H1 (cell line): ENCODE measurements around the gene ACYP1.

ENCODE experiments used
- CEBPB ChIP-seq: IDR thresholded peaks from 2 replicates; pipeline ENCODE4 v1.6.1; 2012; ENCODE audit warnings: low read depth, low read length
- CHD2 ChIP-seq: IDR thresholded peaks from 2 replicates; pipeline ENCODE4 v1.6.1; 2012; ENCODE audit warnings: low read length, improper control_type of control experiment
- CREB1 ChIP-seq: IDR thresholded peaks from 2 replicates; pipeline ENCODE4 v1.6.1; 2012; ENCODE audit warnings: inconsistent platforms
- SP1 ChIP-seq: IDR thresholded peaks from 2 replicates; pipeline ENCODE4 v1.6.1; 2011; ENCODE audit warnings: low read depth, low read length
- SUZ12 ChIP-seq: fragments of 200-600 bp; sonication (generic); IDR thresholded peaks from 2 replicates; pipeline ENCODE4 v1.6.1; 2012; ENCODE audit warnings: mild to moderate bottlenecking, inconsistent platforms, low read length, moderate library complexity, mixed read lengths
- YY1 ChIP-seq: IDR thresholded peaks from 2 replicates; pipeline ENCODE4 v1.6.1; 2011; ENCODE audit warnings: low read depth, mild to moderate bottlenecking, low read length
- ZNF274 ChIP-seq: IDR thresholded peaks from 2 replicates; pipeline ENCODE4 v1.7.0; 2012; ENCODE audit warnings: low read length, borderline replicate concordance; ENCODE audit errors: extremely low read depth
- TF ChIP-seq, protein P1 (sequence below), 3 experiments: IDR thresholded peaks; 1 replicate in 2 of 3; 2 replicates in 1 of 3; pipeline versions ENCODE4 v1.5.1 to v1.6.1; 2011; ENCODE audit warnings: low read length in 3 of 3, mild to moderate bottlenecking in 3 of 3, inconsistent platforms in 2 of 3, low read depth in 1 of 3, moderate library complexity in 1 of 3; ENCODE audit not compliant: insufficient read depth in 1 of 3; ENCODE audit errors: control extremely low read depth in 1 of 3

DNA sequence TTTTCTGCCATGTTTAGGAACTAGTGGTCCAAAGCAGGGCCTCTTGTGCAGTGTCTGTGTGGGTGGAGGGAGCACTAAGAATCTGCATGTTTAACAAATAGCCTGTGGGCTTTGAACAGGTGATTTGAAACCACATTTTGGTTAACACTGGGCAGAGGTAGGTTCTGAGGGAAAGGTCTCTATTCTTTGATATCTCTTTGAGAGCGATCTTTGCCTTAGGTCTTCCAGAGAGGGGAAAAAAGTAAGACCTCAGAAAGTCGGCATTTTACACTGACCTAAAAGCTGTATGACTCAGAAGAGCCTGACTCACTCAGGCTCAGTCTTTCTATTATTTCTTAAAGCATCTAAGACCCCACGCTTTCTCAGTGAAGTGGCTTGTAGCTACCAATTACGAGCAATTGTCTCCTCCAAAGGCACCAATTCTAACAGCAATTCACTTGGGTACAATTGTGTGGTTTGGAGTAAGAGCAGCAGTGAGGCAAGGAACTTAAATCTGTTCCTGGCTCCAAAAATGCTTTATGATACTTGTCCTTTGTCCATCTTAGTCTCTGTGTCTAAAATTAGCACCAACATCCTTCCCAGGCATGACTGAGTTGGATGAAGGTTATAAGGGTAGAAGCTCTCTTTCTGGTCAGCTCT lies 52.3 kb downstream of the ACYP1 start:
- TF ChIP-seq, protein P1, sequence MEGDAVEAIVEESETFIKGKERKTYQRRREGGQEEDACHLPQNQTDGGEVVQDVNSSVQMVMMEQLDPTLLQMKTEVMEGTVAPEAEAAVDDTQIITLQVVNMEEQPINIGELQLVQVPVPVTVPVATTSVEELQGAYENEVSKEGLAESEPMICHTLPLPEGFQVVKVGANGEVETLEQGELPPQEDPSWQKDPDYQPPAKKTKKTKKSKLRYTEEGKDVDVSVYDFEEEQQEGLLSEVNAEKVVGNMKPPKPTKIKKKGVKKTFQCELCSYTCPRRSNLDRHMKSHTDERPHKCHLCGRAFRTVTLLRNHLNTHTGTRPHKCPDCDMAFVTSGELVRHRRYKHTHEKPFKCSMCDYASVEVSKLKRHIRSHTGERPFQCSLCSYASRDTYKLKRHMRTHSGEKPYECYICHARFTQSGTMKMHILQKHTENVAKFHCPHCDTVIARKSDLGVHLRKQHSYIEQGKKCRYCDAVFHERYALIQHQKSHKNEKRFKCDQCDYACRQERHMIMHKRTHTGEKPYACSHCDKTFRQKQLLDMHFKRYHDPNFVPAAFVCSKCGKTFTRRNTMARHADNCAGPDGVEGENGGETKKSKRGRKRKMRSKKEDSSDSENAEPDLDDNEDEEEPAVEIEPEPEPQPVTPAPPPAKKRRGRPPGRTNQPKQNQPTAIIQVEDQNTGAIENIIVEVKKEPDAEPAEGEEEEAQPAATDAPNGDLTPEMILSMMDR (IDR thresholded peaks at IDR 0.05; ENCODE audit: control extremely low read depth in 1 of 3, insufficient read depth in 1 of 3, low read depth in 1 of 3, low read length in 3 of 3) = no peak
- TF ChIP-seq CEBPB = no peak
- TF ChIP-seq ZNF274 = no peak
- TF ChIP-seq SP1 = no peak
- TF ChIP-seq YY1 = no peak
- no peak for TF ChIP-seq CREB1
- TF ChIP-seq CHD2 = no peak
- TF ChIP-seq SUZ12 = no peak
